HG03103 (cell line): Measurements from ENCODE around the gene ZNF567.
"Not testable (repeated sequence)": the region's sequence is repeated elsewhere in the genome, so short reads cannot be mapped to it uniquely, and the experiment has no call there.

Source experiments
- ATAC-seq: cut with Tn5 transposase; IDR thresholded peaks from one replicate; pipeline ENCODE4 v1.9.1; 2021; ENCODE audit warnings: low read depth; ENCODE audit not compliant: unreplicated experiment

Gene ZNF567

GRCh38 chr19:36687214-36688056 is at the start of gene ZNF567:
Gene ZNF567, plus strand, starts transcription at chr19:36687612. Its CDS starts 7,256 bp downstream, at chr19:36694868.
- peak; percentile 88 for ATAC-seq

DNA sequence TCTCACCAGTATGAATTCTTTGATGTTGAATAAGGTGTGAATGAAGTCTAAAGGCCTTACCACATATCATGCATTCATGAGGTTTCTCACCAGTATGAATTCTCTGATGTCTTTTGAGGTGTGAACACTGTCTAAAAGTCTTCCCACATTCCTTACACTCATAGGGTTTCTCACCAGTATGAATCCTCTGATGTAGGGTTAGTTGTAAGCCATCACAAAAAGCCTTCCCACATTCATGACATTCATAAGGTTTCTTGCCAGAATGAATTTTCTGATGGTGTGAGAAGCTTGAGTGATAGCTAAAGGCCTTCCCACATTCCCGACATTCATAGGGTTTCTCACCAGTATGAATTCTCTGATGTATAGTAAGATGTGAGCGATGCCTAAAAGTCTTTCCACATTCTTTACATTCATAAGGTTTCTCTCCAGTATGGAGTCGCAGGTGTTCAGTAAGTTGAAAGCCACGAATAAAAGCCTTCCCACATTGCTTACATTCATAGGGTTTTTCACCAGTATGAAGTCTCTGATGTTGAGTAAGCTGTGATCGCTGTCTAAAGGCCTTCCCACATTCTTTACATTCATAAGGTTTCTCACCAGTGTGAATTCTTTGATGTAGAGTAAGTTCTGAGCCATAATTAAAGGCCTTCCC is 48.4 kb upstream of the ZNF567 start:
- ATAC-seq: no peak

DNA sequence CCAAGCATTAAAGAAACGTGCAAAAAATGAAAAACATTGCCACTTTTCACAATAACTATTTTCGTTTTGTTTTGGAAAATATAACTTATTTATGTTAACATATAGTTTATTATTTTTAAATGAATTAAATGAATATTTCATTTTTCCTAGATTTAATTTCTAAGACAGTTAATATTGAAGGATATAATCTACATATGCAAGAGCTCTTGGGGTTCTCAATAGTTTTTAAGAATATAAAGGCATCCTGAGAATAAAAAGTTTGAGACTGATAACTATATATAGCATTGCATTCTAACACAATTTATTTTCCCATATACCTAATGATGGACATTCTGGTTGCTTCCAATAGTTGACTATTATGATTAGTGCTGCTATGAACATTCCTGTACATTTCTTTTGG is 40.7 kb upstream of the ZNF567 start:
- ATAC-seq: no peak

- ATAC-seq: no peak
These were observed 34.5 kb upstream of the ZNF567 start for GRCh38 chr19:36652958-36653357.

DNA sequence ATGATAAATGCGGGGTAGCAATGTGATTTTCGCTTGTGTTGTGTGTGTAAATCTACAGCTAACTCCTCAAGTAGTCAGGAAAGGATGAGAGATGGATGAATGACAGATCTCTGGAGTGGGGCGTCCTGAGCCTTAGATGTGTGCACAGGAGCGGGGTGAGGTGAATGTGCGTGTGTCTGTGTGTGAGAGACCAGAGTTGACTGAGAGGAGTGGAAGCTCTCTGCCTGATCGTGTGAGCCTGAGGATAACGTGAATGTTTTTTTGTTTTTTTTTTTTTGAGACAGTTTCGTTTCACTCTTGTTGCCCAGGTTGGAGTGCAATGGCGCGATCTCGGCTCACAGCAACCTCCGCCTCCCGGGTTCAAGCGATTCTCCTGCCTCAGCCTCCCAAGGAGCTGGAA is 21.6 kb upstream of the ZNF567 start:
- no peak for ATAC-seq

GRCh38 chr19:36668646-36669045 is 18.8 kb upstream of the ZNF567 start:
- no peak for ATAC-seq

- ATAC-seq: no peak
These were observed 15.0 kb upstream of the ZNF567 start for GRCh38 chr19:36672368-36672767.

DNA sequence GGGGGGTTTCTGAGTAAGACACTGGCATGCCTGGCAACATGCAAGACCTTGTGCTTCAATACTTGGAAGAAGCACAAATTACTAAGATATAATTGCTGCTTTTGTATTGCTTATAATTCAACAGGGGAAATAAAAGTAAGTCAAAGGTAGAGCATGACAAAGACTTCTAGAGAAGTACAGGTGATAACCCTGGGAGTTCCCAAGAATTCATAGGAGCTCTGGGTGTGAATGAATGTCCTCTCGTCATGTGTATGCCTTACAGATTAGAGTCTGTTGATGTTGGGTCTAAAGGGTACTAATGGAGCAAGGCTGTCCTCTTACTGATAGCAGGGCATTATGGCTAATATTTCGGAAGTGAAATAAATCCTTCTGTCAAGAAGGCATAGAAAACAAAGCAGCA is 13.2 kb upstream of the ZNF567 start:
- no peak for ATAC-seq

DNA sequence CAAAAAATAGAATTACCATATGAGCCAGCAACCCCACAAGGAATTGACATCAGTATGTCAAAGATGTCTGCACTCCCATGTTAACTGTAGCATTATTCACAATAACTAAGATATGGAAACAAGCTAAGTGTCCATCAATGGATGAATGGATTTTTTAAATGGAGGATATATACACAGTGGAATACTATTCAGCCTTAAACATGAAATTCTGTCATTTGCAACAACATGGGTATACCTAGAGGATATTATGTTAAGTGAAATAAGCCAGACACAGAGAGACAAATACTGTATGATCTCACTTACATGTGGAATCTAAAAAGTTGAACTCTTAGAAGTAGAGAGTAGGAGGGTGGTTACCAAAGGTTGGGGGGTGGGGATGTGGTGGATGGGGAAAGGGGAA is 8.0 kb upstream of the ZNF567 start:
- ATAC-seq: no peak

- no peak for ATAC-seq
These were observed 1.6 kb upstream of the ZNF567 start for GRCh38 chr19:36685835-36686234.

GRCh38 chr19:36686365-36687213 is 823 bp upstream of the ZNF567 start:
- peak; percentile 15 for ATAC-seq

- no peak for ATAC-seq
These were observed 646 bp downstream of the ZNF567 start for GRCh38 chr19:36688058-36688457.

GRCh38 chr19:36707134-36707533 is 19.7 kb downstream of the ZNF567 start:
- no peak for ATAC-seq

- ATAC-seq: no peak
These were observed 22.0 kb downstream of the ZNF567 start for GRCh38 chr19:36709423-36709822.

DNA sequence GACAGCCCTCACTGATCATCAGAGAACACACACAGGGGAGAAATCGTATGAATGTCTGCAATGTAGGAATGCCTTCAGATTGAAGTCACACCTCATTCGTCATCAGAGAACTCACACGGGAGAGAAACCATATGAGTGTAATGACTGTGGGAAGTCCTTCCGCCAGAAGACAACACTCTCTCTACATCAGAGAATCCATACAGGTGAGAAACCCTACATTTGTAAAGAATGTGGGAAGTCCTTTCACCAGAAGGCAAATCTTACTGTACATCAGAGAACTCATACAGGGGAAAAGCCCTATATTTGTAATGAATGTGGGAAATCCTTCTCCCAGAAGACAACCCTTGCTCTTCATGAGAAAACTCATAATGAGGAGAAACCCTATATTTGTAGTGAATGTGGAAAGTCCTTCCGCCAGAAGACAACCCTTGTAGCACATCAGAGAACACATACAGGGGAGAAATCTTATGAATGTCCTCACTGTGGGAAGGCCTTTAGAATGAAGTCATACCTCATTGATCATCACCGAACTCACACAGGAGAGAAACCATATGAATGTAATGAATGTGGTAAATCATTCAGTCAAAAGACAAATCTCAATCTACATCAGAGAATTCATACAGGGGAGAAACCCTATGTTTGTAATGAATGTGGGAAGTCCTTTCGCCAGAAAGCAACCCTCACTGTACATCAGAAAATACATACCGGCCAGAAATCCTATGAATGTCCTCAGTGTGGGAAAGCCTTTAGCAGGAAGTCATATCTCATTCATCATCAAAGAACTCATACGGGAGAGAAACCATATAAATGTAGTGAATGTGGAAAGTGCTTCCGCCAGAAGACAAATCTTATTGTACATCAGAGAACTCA is 32.5 kb downstream of the ZNF567 start:
- no peak for ATAC-seq

- not testable (repeated sequence) for ATAC-seq
These were observed 48.8 kb downstream of the ZNF567 start for GRCh38 chr19:36736166-36736565.

DNA sequence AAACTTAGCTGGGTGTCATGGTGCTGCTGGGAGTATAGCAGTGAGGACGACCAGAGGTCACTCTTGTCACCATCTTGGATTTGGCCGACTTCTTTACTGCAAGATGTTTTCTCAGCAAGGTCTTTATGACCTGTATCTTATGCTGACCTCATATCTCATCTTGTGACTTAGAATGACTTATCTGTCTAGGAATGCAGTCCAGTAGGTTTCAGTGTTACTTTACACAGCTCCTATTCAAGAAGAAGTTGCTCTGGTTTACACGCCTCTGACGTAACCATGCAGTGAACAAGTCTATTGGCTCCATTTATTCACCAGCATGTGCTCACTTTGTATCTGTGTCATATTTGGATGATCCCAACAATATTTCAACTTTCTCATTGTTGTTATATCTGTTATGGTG is 58.5 kb downstream of the ZNF567 start:
- ATAC-seq: no peak

DNA sequence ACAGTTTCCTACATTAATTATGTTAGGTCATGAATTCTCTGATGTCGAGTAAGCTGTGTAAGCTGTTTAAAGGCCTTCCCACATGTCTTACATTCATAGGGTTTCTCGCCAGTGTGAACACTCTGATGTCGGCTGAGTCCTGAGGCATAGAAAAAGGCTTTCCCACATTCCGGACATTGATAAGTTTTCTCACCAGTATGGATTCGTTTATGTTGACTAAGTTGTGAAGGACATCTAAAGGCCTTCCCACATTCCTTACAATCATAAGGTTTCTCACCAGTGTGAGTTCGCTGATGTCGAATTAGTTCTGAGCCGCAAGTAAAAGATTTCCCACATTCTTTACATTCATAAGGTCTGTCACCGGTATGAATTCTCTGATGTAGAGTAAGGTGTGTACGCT is 60.3 kb downstream of the ZNF567 start:
- ATAC-seq: no peak

DNA sequence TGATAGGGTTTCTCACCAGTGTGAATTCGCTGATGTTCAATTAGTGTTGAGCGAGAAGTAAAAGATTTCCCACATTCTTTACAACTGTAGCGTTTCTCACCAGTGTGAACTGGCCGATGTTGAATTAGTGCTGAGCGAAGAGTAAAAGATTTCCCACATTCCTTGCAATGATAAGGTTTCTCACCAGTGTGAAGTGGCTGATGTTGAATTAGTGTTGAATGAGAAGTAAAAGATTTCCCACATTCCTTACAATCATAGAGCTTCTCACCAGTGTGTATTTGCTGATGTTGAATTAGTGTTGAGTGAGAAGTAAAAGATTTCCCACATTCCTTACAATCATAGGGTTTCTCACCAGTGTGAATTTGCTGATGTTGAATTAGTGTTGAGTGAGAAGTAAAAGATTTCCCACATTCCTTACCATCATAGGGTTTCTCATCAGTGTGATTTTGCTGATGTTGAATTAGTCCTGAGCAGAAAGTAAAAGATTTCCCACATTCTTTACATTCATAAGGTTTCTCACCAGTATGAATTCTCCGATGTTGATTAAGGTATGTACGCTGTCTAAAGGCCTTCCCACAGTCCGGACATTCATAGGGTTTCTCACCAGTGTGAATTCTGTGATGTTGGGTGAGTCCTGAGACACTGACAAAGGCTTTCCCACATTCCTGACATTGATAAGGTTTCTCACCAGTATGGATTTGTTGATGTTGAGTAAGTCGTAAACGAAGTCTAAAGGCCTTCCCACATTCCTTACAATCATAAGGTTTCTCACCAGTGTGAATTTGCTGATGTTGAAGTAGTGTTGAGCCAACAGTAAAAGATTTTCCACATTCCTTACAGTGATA is 61.2 kb downstream of the ZNF567 start:
- ATAC-seq: no peak
